Activated T-helper 1 cell treated with anti-CD3 and anti-CD28 coated beads, Interleukin-12 subunit alpha, Interleukin-12 subunit beta, Interleukin-2, Interleukin-4 antibody, amounts not matched to agents 30 ng/mL and 10 ng/mL and 1 ng/mL, durations not matched to agents 14 hours and 24 hours and 36 hours (primary cell): Measurements from ENCODE around the gene CCDC92B. TPM values are rescaled to one million over a fixed set of nuclear protein-coding genes. Genes with fewer than 3 reads are reported as not detected.

ENCODE experiments used
- DNase-seq: peaks from one replicate; pipeline ENCODE4 v3.0.0; 2021; ENCODE audit warnings: low spot score
- H3K27ac Mint-ChIP-seq: one replicate; pipeline ENCODE4 v1.8.0; 2021; ENCODE audit warnings: mild to moderate bottlenecking, mixed read lengths
- H3K27me3 Mint-ChIP-seq: one replicate; pipeline ENCODE4 v1.8.0; 2022; ENCODE audit warnings: mild to moderate bottlenecking, moderate library complexity, mixed read lengths; ENCODE audit not compliant: insufficient read depth
- H3K36me3 Mint-ChIP-seq: one replicate; pipeline ENCODE4 v1.8.0; 2021; ENCODE audit warnings: low read depth, mixed read lengths
- H3K4me1 Mint-ChIP-seq: one replicate; pipeline ENCODE4 v1.8.0; 2021; ENCODE audit warnings: low read depth, mixed read lengths
- H3K4me3 Mint-ChIP-seq: one replicate; pipeline ENCODE4 v1.8.0; 2021; ENCODE audit warnings: mild to moderate bottlenecking, moderate library complexity, mixed read lengths
- H3K9me3 Mint-ChIP-seq: one replicate; pipeline ENCODE4 v1.8.0; 2021; ENCODE audit warnings: mixed read lengths
- intact Hi-C: fragments of 100-400 bp; cut with micrococcal nuclease; formaldehyde crosslinking; loops from one replicate; pipeline ENCODE4 v1.15.1; 2024
- total RNA-seq: library from RNA; stranded (reverse); gene quantifications from 2 replicates; pipeline ENCODE4 v1.2.3, GENCODE V29; 2022

Gene CCDC92B
- 0.23 TPM in 1 of 2 replicates, not detected in the other for total RNA-seq

GRCh38 chr17:2749058-2749783, at the start of gene CCDC92B:
Gene CCDC92B, minus strand, starts transcription at chr17:2749652. Its CDS starts 14,507 bp downstream, at chr17:2735145.
- no peaks in the 10 kb centered on the region for H3K9me3 Mint-ChIP-seq
- no peak within 1 kb of the TSS for H3K4me3 Mint-ChIP-seq
- peaks cover 60% of the 10 kb centered on the region for H3K27me3 Mint-ChIP-seq

DNA sequence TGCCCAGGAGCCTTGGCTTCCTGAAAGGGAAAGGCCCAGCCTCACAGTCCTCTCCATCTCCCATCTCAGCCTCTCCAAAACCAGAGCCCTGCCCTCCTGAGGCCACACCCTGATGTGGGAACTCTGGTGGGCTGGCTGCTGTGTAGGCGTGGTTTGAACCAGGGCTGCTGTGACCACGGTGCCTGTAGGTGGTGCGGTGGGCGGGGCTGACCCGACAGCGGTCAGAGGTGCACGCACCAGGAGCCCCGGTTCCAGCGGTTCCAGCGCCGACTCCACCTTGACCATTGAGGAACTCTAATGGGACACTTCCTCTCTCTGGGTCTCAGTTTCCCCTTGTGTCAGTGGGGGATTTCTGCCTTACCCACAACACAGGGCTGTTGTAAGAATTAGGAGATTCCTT, 49.2 kb upstream of the CCDC92B start:
- no peak for DNase-seq
- Mint-ChIP-seq H3K36me3 (peaks cover 13% of the 10 kb centered on the region), H3K4me1 (peaks cover 50% of the 10 kb centered on the region), H3K9me3 (no peaks in the 10 kb centered on the region), H3K27ac (no peak overlapping the region), H3K27me3 (peaks cover 4% of the 10 kb centered on the region), H3K4me3 (no peak overlapping the region)
- intact Hi-C loops = no loop called here

More at GRCh38 chr17:2749058-2749783, at the start of gene CCDC92B:
- no peak within 1 kb of the TSS for H3K27ac Mint-ChIP-seq
- H3K4me1 Mint-ChIP-seq = no peaks in the 10 kb centered on the region
- DNase-seq = no peak
- intact Hi-C loops = loop anchor here (1.0 kb wide), 1 partner anchor 37 kb away; no protein-coding TSS in a partner anchor
- no peaks in the 10 kb centered on the region for H3K36me3 Mint-ChIP-seq

GRCh38 chr17:2798188-2798587, 48.7 kb upstream of the CCDC92B start:
- intact Hi-C loops = no loop called here
- H3K27me3 Mint-ChIP-seq = peaks cover 4% of the 10 kb centered on the region
- H3K27ac Mint-ChIP-seq = no peak overlapping the region
- DNase-seq = no peak
- H3K9me3 Mint-ChIP-seq = no peaks in the 10 kb centered on the region
- no peak overlapping the region for H3K4me3 Mint-ChIP-seq
- peaks cover 55% of the 10 kb centered on the region for H3K4me1 Mint-ChIP-seq
- peaks cover 13% of the 10 kb centered on the region for H3K36me3 Mint-ChIP-seq

DNA sequence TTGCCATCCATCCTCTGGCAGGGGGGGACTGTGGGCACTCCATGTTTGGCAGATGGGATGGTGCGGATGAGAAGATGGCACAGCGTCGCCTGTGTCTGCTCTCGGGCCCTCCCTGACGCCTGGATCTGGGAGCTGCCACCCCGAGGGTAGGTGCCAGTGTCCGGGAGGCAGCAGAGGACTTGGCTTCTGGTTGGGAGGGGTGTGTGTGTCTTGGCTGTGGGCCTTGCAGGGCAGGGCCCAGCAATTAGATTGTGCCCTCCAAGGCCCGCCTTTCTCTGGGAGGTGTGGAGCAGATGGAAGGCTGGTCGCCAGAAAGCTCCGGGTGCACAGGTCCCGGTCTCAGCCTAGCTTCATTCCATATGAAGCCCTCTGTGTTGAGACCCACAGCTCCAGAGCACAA, 48.2 kb upstream of the CCDC92B start:
- Mint-ChIP-seq H3K9me3 (no peaks in the 10 kb centered on the region), H3K27me3 (peaks cover 4% of the 10 kb centered on the region), H3K27ac (no peak overlapping the region), H3K36me3 (peaks cover 8% of the 10 kb centered on the region), H3K4me1 (peaks cover 60% of the 10 kb centered on the region), H3K4me3 (peak overlapping the region; percentile 68)
- intact Hi-C loops = no loop called here
- DNase-seq = no peak

GRCh38 chr17:2797226-2797625, 47.8 kb upstream of the CCDC92B start:
- intact Hi-C loops = no loop called here
- no peak overlapping the region for H3K27ac Mint-ChIP-seq

DNA sequence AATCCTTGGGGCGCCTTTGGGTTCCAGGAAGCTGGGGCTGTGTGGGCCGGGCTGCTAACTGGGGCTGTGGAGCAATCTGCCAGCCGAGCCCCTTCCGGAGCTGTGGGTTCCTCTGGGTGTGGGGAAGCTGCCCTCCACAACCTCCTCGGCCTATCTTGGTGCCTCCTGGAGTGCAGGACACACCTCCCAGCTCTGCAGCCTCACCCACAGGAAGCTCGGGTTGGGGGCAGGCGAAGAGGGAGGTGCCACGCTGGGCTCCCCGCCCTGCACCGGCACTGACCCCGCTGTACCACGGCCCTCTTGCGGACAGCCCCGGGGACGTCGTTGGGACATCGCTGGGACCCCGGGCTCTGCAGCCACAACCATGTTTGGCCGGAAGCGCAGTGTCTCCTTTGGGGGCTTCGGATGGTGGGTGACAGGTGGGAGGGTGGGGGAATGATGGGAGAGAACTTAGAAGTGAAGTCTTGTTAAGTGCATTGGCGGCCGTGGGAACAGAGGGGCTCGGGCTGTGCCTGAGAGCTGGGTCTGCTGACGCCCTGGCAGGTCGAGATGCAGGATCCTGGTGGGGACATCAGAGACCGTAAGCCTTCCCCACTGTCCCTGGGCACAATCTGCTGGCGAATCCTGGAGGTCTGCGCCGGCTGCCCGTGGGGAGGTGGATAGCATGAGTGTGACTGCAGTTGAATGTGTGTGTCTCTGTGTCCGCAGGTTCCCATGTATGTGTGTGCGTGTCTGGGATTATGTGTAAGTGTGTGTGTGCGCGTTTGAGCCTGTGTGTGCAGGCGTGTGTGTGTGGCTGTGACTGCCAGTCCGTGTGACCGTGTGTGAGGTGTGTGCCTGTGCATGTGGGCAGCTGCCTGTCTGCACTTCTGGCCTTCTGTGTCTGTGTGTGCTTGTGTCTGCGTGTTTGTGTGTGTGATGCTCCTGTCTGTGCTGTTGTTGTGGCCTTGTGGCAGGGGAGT, 47.0 kb upstream of the CCDC92B start, which contains the start of gene RAP1GAP2:
Gene RAP1GAP2 (plus strand): TSS at position 275 of the 962 bp plus-strand sequence. CDS start 90 bp downstream, at position 365.
- intact Hi-C loops = loop anchor here (1.0 kb wide), 2 partner anchors 10 to 18 kb away; no protein-coding TSS in a partner anchor

More at GRCh38 chr17:2797226-2797625, 47.8 kb upstream of the CCDC92B start:
- Mint-ChIP-seq H3K27me3 (peaks cover 4% of the 10 kb centered on the region), H3K4me3 (peak overlapping the region; percentile 68), H3K9me3 (no peaks in the 10 kb centered on the region), H3K4me1 (peaks cover 65% of the 10 kb centered on the region), H3K36me3 (peaks cover 8% of the 10 kb centered on the region)
- DNase-seq = no peak

GRCh38 chr17:2795441-2796163, 46.1 kb upstream of the CCDC92B start:
- Mint-ChIP-seq H3K27me3 (peaks cover 13% of the 10 kb centered on the region), H3K4me3 (peak overlapping the region; percentile 68), H3K36me3 (peaks cover 5% of the 10 kb centered on the region), H3K27ac (peak overlapping the region; percentile 18), H3K9me3 (no peaks in the 10 kb centered on the region), H3K4me1 (peaks cover 79% of the 10 kb centered on the region)
- no peak for DNase-seq
- intact Hi-C loops = loop anchor here (1.0 kb wide), 2 partner anchors 9 to 19 kb away; no protein-coding TSS in a partner anchor

More for the DNA sequence above, 47.0 kb upstream of the CCDC92B start, which contains the start of gene RAP1GAP2:
- no peaks in the 10 kb centered on the region for H3K9me3 Mint-ChIP-seq
- peak within 1 kb of the TSS; percentile 18 for H3K27ac Mint-ChIP-seq
- peaks cover 72% of the 10 kb centered on the region for H3K4me1 Mint-ChIP-seq
- H3K4me3 Mint-ChIP-seq = peak within 1 kb of the TSS; percentile 68
- peak; percentile 74 for DNase-seq
- H3K27me3 Mint-ChIP-seq = peaks cover 7% of the 10 kb centered on the region
- H3K36me3 Mint-ChIP-seq = peaks cover 5% of the 10 kb centered on the region

- intact Hi-C loops = no loop called here
- Mint-ChIP-seq H3K4me1 (peaks cover 79% of the 10 kb centered on the region), H3K4me3 (peak overlapping the region; percentile 75), H3K36me3 (peaks cover 2% of the 10 kb centered on the region), H3K9me3 (no peaks in the 10 kb centered on the region), H3K27ac (peak overlapping the region; percentile 59), H3K27me3 (peaks cover 17% of the 10 kb centered on the region)
- DNase-seq = peak; percentile 28
Measured at GRCh38 chr17:2794111-2794803, 44.8 kb upstream of the CCDC92B start.

DNA sequence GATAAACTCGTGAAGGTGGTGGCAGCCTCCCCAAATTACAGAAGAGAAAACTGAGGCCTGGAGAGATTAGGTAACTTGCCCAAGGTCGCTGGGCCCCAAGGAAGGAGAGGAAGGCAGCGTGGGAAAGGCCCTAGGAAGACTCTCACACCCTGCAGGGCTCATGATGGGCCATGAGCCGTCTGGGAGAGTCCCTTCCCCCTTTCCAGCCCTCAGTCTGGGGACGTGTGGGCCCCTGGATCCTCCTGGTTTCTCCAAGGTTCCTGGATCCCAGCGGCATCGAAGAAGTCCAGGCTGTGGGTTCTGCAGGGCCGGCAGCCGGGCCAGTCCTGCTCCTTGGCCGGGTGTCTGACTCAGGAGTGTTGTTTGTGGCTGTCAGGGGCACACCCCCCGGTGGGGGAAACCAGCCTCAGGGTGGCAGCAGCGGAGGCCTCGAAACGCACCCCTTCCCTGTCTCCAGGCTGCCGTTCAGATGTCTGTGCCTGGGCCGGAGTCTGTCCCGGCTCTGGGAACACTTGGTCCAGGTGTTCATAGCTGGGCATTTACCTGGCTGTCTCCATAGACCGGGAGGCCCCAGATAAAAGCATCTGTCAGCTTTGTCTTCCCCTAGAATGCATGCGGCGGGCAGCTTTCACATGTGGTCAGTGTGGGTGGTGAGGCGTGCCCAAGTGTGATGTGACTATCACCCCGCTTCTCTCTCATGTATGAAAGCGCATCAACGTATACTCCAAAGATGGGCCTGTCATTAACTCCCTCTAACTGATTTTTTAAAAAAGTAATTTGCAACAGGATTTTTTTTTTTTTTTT, 43.1 kb upstream of the CCDC92B start:
- Mint-ChIP-seq H3K9me3 (no peaks in the 10 kb centered on the region), H3K27me3 (peaks cover 26% of the 10 kb centered on the region), H3K4me1 (peaks cover 65% of the 10 kb centered on the region), H3K4me3 (peak overlapping the region; percentile 19), H3K36me3 (peaks cover 2% of the 10 kb centered on the region), H3K27ac (no peak overlapping the region)
- DNase-seq = peak; percentile 31
- intact Hi-C loops = loop anchor here (1.0 kb wide), 1 partner anchor 22 kb away; no protein-coding TSS in a partner anchor

DNA sequence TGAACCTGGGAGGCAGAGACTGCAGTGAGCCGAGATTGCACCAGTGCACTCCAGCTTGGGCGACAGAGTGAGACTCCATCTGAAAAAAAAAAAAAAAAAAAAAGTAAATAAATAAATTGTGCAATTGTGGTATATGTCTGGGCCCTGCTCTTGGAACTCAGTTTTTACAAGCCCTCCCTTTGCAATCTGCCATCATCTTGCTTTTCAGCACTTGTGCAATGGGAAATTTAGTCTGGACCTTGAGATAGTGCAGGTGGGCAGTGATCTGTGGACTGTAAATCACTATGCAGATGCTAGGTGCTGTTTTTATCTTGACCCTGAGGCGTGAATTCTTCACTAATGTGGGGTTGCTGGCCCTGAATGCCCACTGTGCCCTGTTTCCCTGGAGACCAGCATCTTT, 40.2 kb upstream of the CCDC92B start:
- DNase-seq = no peak
- Mint-ChIP-seq H3K9me3 (no peaks in the 10 kb centered on the region), H3K27me3 (peaks cover 25% of the 10 kb centered on the region), H3K4me1 (peaks cover 40% of the 10 kb centered on the region), H3K4me3 (no peak overlapping the region), H3K36me3 (peaks cover 2% of the 10 kb centered on the region), H3K27ac (no peak overlapping the region)
- intact Hi-C loops = no loop called here
